Prostate gland (tissue), 2 donors: ENCODE measurements around the gene SMIM5.

Experiments
- CTCF ChIP-seq, 4 experiments: fragments of 200-600 bp in 2 of 4; fragments of 450-650 bp in 2 of 4; sonication (generic) in 2 of 4; IDR thresholded peaks; 1 replicate in 3 of 4; 2 replicates in 1 of 4; pipeline ENCODE4 v1.5.1; 2016 to 2019; ENCODE audit warnings: antibody characterized with exemption in 4 of 4, mild to moderate bottlenecking in 2 of 4, moderate library complexity in 2 of 4
- POLR2A ChIP-seq: fragments of 450-650 bp; IDR thresholded peaks from one replicate; pipeline ENCODE4 v1.6.1; 2016; ENCODE audit warnings: antibody characterized with exemption, mild to moderate bottlenecking
- POLR2AphosphoS5 ChIP-seq: sonication (generic); formaldehyde crosslinking; IDR thresholded peaks from one replicate; pipeline ENCODE4 v1.6.1; 2017; ENCODE audit warnings: antibody characterized with exemption

- TF ChIP-seq CTCF (IDR thresholded peaks at IDR 0.05) (no peak), POLR2A (no peak), POLR2AphosphoS5 (no peak)
Measured at GRCh38 chr17:75594499-75595283, 38.5 kb upstream of the SMIM5 start.
